ENCODE data around the gene AXIN2.
"Not testable (repeated sequence)": the region's sequence is repeated elsewhere in the genome, so short reads cannot be mapped to it uniquely, and the experiment has no call there.

Gene AXIN2

DNA sequence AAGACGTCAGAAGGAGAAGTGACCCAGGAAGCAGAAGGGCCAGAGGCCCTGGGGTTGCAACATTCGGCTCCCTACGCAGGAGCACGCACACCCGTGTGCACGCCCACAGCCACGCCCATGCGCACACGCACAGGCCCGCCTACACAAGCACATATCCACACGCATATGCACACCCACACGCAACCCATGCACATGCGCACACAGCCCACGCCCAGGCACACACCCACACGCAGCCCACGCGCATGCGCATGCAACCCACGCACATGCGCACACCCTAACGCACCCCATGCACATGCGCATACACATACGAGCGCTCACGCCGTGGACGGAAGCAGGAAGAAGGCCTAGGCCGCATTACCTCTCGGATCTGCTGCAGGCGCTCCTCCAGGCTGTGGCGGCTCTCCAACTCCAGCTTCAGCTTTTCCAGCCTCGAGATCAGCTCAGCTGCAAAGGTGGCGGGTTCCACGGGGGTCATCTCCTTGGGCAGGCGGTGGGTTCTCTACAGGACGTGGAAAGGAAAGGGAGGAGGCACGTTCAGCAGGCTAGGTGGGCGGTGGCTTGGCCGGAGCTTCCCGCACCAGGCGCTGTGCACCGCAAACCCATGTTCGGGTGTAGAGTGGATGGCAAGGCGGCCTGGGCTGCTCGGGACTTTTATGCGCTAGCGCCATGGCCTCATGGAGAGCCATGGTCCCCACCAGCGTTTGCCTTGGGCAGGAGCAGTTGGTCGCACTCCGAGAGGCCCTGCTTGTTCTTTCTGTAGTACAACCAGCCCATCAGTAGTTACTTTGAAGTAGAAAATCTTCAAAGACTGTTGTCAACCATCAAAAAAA lies 23.4 kb downstream of the AXIN2 start:
- in situ Hi-C loops (cut with MboI; ENCODE audit: low sequenced_read_pairs) = no loop called here

- in situ Hi-C loops (cut with MboI; ENCODE audit: low sequenced_read_pairs) = no loop called here
These were observed 24.1 kb downstream of the AXIN2 start for GRCh38 chr17:65537343-65537844.

DNA sequence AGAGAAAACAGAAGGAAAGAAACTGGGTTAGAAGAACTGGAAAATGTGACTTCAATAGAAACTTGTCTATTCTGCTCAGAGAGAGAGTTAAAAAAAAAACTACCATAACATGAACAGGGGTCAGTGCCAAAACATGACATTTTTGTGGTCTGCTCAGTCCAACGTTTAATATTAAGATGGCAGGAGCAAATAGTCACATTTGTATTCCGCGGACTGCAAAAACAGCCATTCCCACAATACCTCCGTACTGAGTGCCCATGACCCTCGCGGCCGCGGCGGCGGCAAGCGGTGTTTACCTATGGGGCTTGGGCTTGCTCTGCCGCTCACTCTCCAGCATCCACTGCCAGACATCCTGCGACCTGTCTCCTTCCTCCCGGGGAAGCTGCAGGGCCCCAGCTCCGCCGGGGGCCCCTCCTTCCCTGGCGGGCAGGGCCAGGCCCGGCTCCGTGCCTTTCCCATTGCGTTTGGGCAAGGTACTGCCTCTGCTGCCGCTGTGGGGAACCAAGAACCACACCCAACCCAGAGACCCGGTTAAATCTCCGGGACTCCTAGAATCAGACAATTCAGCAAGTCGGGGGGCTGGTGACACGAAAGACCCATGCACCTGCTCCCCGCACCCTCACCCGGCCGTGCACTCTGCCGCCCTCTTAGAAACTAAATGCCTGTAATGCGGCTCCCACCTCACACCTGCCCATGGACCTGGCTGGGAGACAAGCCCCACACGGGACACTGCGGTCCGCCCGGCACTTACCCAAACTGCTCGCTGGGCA lies 24.7 kb downstream of the AXIN2 start:
- in situ Hi-C loops (cut with MboI; ENCODE audit: low sequenced_read_pairs) = no loop called here

GRCh38 chr17:65535777-65536572 lies 25.5 kb downstream of the AXIN2 start:
- in situ Hi-C loops (cut with MboI; ENCODE audit: low sequenced_read_pairs) = no loop called here

GRCh38 chr17:65533852-65534457 lies 27.5 kb downstream of the AXIN2 start:
- in situ Hi-C loops (cut with MboI; ENCODE audit: low sequenced_read_pairs) = no loop called here

GRCh38 chr17:65533056-65533745 lies 28.2 kb downstream of the AXIN2 start:
- in situ Hi-C loops (cut with MboI; ENCODE audit: low sequenced_read_pairs) = no loop called here

DNA sequence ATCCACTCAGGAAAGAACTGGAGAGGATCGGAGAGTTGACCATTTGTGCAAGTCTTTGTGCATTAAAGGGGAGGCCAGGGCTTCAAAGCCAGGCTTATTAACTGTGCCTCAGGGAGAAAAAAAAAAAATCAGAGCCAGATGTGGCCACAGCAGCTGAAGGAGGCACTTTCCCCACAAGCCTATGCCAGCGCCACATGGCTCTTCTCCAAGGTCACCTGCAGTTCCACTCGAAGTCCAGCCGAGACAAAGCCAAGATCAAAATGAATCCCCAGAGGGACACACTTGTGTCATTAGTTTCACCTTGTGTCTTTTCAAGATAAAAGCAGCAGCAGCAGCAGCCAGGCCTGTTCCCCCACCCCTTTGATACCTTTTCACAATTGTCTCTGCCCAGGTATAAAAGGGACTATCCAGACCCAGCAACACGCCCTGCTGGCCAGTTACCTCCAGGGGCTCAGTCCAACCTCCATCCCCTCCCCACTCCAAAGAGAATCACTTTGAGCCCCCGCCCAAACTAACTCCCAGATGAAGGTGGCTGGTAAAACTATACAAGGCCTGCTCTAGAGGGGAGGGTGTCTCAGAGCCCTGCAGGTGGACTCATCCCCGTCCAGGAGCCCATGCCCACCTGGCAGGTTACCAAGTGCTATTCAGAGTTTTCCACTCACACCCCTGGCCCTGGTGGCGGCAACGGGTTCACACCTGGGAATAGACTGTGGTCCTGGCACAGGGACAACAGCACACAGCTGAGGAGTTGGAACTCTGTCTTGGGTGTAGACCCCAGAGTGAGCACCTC lies 29.2 kb downstream of the AXIN2 start:
- in situ Hi-C loops (cut with MboI; ENCODE audit: low sequenced_read_pairs) = no loop called here

GRCh38 chr17:65531256-65532100 lies 30.0 kb downstream of the AXIN2 start:
- in situ Hi-C loops (cut with MboI; ENCODE audit: low sequenced_read_pairs) = no loop called here

GRCh38 chr17:65530523-65531255 lies 30.8 kb downstream of the AXIN2 start:
- in situ Hi-C loops (cut with MboI; ENCODE audit: low sequenced_read_pairs) = no loop called here

DNA sequence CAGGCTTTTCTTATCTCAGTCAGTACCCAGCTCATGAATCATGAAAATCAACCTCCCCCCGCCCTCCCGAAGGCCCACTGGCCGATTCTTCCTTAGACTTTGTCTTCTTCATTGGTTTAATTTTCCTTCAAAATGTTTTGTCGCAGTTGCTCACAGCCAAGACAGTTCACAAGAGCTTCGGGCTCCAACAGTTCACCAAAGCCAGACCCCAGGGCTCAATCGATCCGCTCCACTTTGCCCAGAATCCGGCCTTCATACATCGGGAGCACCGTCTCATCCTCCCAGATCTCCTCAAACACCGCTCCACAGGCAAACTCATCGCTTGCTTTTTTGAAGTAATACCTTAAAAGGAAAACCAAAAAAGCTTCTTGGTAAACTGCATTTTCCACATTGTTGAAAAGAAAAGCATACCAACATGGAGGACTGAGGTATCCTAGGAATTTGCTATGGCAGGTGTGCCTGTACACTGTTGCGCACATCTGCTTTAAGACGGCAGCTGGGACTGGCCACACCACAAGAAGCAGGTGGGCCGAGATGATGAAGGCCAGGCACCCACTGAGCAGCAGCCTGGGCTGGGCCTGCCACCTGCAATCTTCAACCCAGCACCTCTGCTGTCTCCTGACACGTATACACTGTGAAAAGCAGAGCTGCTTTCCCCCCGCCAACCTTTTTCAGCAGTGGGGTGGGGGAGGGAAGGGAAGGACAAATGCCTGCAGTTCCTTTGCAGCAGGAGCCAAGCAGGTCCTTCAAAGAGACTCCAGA lies 31.5 kb downstream of the AXIN2 start:
- in situ Hi-C loops (cut with MboI; ENCODE audit: low sequenced_read_pairs) = no loop called here

DNA sequence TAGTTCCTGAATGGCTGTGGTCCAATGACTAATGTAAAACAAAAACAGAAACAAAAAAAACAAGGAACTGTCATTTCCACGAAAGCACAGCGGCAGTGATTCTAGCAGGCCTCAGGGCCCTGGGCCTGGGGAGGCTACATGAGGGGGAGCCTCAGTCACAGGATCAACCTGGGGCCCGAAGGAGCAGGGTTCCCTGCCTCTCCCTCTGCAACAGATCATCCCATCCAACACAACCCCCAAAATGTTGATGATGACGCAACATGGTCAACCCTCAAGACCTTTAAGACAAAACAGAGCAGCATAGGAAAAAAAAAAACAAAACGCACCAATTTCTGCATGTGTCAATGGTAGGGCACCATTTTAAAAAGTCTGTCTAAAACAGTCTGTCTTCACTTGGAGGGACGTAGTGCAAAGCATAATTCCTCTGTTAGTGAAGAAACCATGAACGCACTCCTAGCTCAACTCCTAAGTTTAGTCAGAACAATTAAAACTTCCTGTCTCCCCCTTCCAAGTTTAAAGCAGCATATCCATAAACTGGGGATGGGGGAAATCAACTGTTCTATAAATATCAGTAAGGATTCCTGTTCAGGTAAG lies 32.3 kb downstream of the AXIN2 start:
- in situ Hi-C loops (cut with MboI; ENCODE audit: low sequenced_read_pairs) = no loop called here

DNA sequence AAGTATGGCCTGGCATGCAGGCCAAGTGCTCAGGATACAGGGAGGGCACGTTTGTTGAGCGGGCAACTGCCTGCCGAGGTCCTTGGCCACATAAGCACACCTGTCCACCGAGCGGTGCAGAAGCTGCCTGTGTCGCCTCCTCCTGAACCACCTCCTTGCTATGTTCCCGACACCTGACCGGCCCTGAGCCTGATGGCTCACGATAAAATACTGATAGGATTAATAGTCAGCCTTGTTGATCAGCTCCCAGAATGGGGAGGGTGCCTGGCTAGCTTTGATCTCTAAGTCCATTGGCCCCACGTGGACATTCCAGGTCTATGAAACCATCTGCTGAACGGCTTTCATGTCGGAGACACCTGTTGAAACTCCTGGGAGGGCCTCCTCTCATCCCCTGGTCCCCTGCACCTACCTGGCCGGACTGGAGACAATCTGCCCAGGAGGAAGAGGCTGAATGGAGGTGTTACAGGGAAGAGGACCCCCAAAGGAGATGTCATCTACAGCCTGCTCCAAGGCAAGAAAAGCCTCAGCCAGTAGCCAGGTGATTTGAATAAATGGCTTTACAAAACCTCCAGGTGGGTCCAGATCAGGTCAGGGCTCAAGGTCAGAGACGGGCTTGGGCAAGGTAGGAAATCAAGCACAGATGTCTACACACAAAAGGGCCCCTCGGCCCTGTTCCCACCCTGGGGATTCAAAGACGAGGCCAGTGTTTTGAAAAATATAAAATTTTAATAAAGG lies 33.4 kb downstream of the AXIN2 start:
- in situ Hi-C loops (cut with MboI; ENCODE audit: low sequenced_read_pairs) = no loop called here

GRCh38 chr17:65527381-65527780 lies 34.1 kb downstream of the AXIN2 start:
- in situ Hi-C loops (cut with MboI; ENCODE audit: low sequenced_read_pairs) = no loop called here

- in situ Hi-C loops (cut with MboI; ENCODE audit: low sequenced_read_pairs) = not testable (repeated sequence)
These were observed 34.6 kb downstream of the AXIN2 start for GRCh38 chr17:65526854-65527253.

DNA sequence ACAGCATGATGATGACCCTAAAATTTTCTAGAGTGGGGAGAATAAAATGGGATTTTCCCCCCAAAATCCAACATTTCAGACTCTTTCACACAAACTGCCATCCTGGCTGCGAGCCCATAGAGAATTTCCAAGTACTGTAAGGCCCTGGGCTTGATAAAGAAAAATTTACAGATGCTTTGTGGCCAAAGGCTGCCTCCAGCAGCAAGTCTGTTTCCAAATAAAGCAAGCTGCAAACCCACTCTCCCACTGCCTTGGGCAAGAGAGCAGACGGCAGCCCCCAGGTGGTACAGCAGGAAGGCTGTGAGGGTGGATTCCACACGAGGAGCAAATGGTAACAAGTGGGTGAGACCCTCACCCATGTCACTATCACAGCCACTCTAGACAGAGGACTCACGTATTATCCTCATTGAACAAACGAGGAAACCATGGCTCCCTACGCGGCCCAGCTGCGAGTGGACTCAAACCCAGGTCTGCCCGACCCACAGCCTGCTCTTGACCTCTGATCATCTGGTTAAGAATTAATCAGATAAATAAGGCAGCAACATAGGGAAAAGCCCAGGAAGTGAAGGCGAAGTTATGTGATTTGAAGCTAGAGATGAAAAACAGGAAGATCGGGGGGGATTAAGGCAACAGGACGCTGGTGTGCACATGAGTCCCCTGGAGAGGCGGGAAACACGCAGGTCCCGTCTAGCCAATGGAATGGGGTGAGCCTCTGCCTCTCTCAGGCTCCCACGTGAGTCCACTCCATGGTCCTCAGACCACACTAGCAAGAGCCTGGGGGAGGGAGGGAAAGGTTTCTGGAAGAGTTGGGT lies 37.4 kb downstream of the AXIN2 start:
- in situ Hi-C loops (cut with MboI; ENCODE audit: low sequenced_read_pairs) = no loop called here
